Endothelial cell of umbilical vein (primary cell): ENCODE measurements around the gene HMGXB3. TPM values are rescaled to one million over a fixed set of nuclear protein-coding genes. Genes with fewer than 3 reads are reported as not detected.

Source experiments
- BruUV-seq: library from RNA; stranded (reverse); fragments of 400-500 nt; replicated peaks from 2 replicates; lab custom pipeline; 2021; lab: Mats Ljungman, UMichigan
- CTCF ChIA-PET: fragments of 300-600, 350-600 bp; sonication (Branson Sonifier 250); formaldehyde crosslinking; loops from one replicate; lab custom pipeline; 2021; ENCODE audit warnings: antibody characterized with exemption, inconsistent platforms; lab: Charles Lee
- POLR2A ChIA-PET: fragments of 300-600, 350-600 bp; sonication (Branson Sonifier 250); formaldehyde crosslinking; loops from one replicate; lab custom pipeline; 2021; ENCODE audit warnings: antibody characterized with exemption, inconsistent platforms; lab: Charles Lee
- DNase-seq: peaks from one replicate; pipeline ENCODE4 v3.0.0-alpha.2; 2011; ENCODE audit warnings: low read depth, low spot score
- FAIRE-seq: peaks from 2 replicates; lab custom pipeline; 2011; peaks lifted over from hg19 to GRCh38; lab: Jason Lieb, UNC
- H2AFZ ChIP-seq: 2 replicates; pipeline ENCODE4 v1.6.0; 2012; ENCODE audit warnings: low read depth, low read length, control low read depth, inconsistent platforms
- H3K27ac ChIP-seq: 2 replicates; pipeline ENCODE4 v1.5.1; 2011; ENCODE audit warnings: low read depth, mild to moderate bottlenecking, control low read depth, low read length, moderate library complexity; ENCODE audit not compliant: insufficient read depth
- H3K27me3 ChIP-seq, 2 experiments: 2 replicates each; pipeline versions ENCODE4 v1.6.0 to v1.6.1; 2011; ENCODE audit warnings: low read length in 2 of 2, mixed read lengths in 1 of 2; ENCODE audit not compliant: control insufficient read depth in 2 of 2, insufficient read depth in 2 of 2
- H3K36me3 ChIP-seq, 2 experiments: 2 replicates in 1 of 2; 3 replicates in 1 of 2; pipeline ENCODE4 v1.5.1; 2011; ENCODE audit warnings: low read length in 2 of 2, mild to moderate bottlenecking in 1 of 2, moderate library complexity in 1 of 2; ENCODE audit not compliant: control insufficient read depth in 2 of 2, insufficient read depth in 2 of 2; ENCODE audit errors: extremely low read depth in 1 of 2
- H3K4me1 ChIP-seq: 3 replicates; pipeline ENCODE4 v1.5.1; 2011; ENCODE audit warnings: mild to moderate bottlenecking, low read length; ENCODE audit not compliant: control insufficient read depth, insufficient read depth; ENCODE audit errors: extremely low read depth
- H3K4me2 ChIP-seq: 2 replicates; pipeline ENCODE4 v1.6.1; 2011; ENCODE audit warnings: low read length, control low read depth, mixed read lengths; ENCODE audit not compliant: insufficient read depth
- H3K4me3 ChIP-seq, 3 experiments: fragments of 200-600 bp in 1 of 3; sonication (generic), shearing (Covaris generic) in 1 of 3; replicated peaks in 1 of 3; 2 replicates each; pipeline ENCODE4 v1.5.1; 2011 to 2016; ENCODE audit warnings: control low read depth in 3 of 3, low read length in 3 of 3, mild to moderate bottlenecking in 2 of 3, inconsistent platforms in 1 of 3, low read depth in 1 of 3, moderate library complexity in 1 of 3; ENCODE audit not compliant: insufficient read depth in 1 of 3
- H3K79me2 ChIP-seq: 2 replicates; pipeline ENCODE4 v1.6.0; 2012; ENCODE audit warnings: low read length, inconsistent platforms; ENCODE audit not compliant: control insufficient read depth, insufficient read depth
- H3K9ac ChIP-seq: replicated peaks from 2 replicates; pipeline ENCODE3; 2011; ENCODE audit warnings: low read length, control low read depth; ENCODE audit not compliant: insufficient read depth; ENCODE audit errors: extremely low read depth
- H3K9me1 ChIP-seq: replicated peaks from 3 replicates; pipeline ENCODE4 v1.6.0; 2011; ENCODE audit warnings: mild to moderate bottlenecking, low read length; ENCODE audit not compliant: control insufficient read depth, insufficient read depth; ENCODE audit errors: extremely low read depth
- H3K9me3 ChIP-seq: replicated peaks from 2 replicates; pipeline ENCODE4 v1.5.1; 2012; ENCODE audit warnings: low read length, inconsistent platforms; ENCODE audit not compliant: control insufficient read depth, insufficient read depth
- H4K20me1 ChIP-seq: replicated peaks from 2 replicates; pipeline ENCODE3; 2011; ENCODE audit warnings: mild to moderate bottlenecking, low read length; ENCODE audit not compliant: control insufficient read depth, insufficient read depth; ENCODE audit errors: extremely low read depth
- CTCF ChIP-seq, 2 donors: IDR thresholded peaks; 1 replicate in 1 of 2; 2 replicates in 1 of 2; pipeline ENCODE4 v1.5.1; 2011; ENCODE audit warnings: low read length in 2 of 2, mild to moderate bottlenecking in 2 of 2, moderate library complexity in 2 of 2, control low read depth in 1 of 2, inconsistent platforms in 1 of 2, low read depth in 1 of 2; ENCODE audit not compliant: insufficient read depth in 1 of 2; ENCODE audit errors: extremely low read depth in 1 of 2
- EZH2 ChIP-seq: IDR thresholded peaks from 2 replicates; pipeline ENCODE4 v1.6.1; 2012; ENCODE audit warnings: borderline replicate concordance, low read depth, mild to moderate bottlenecking, moderate library complexity, low read length, inconsistent platforms; ENCODE audit not compliant: severe bottlenecking
- FOS ChIP-seq: IDR thresholded peaks from 2 replicates; pipeline ENCODE4 v1.6.1; 2011; ENCODE audit warnings: mild to moderate bottlenecking, low read length, moderate library complexity, borderline replicate concordance; ENCODE audit not compliant: insufficient read depth
- GATA2 ChIP-seq: IDR thresholded peaks from 2 replicates; pipeline ENCODE4 v1.7.0; 2011; ENCODE audit warnings: low read depth, mild to moderate bottlenecking, moderate library complexity, mixed read lengths, low read length; ENCODE audit not compliant: insufficient read length, insufficient read depth
- JUN ChIP-seq: IDR thresholded peaks from 2 replicates; pipeline ENCODE4 v1.6.1; 2011; ENCODE audit warnings: borderline replicate concordance, low read depth; ENCODE audit not compliant: insufficient read length, insufficient read depth
- MAX ChIP-seq: IDR thresholded peaks from 2 replicates; pipeline ENCODE4 v1.6.1; 2011; ENCODE audit not compliant: insufficient read depth, insufficient read length
- MYC ChIP-seq: IDR thresholded peaks from one replicate; pipeline ENCODE4 v1.6.1; 2011; ENCODE audit warnings: mild to moderate bottlenecking, low read depth, low read length
- POLR2A ChIP-seq: IDR thresholded peaks from 2 replicates; pipeline ENCODE4 v1.6.1; 2012; ENCODE audit warnings: low read depth, mild to moderate bottlenecking, control low read depth, low read length
- POLR2AphosphoS5 ChIP-seq: IDR thresholded peaks from 2 replicates; pipeline ENCODE4 v1.6.1; 2012; ENCODE audit warnings: low read depth, mild to moderate bottlenecking, control low read depth, low read length, moderate library complexity; ENCODE audit not compliant: insufficient read depth
- dilution Hi-C: fragments of 300-500 bp; cut with MboI; formaldehyde crosslinking; loops from one replicate; pipeline ENCODE4 v1.15.0; 2019; ENCODE audit warnings: low sequenced_read_pairs; ENCODE audit not compliant: extremely low pct_ligation_motif_present
- intact Hi-C: fragments of 100-400 bp; cut with micrococcal nuclease; formaldehyde crosslinking; loops from one replicate; pipeline ENCODE4 v1.10.0; 2022
- polyA plus RNA-seq, 4 experiments: library from polyadenylated mRNA; depleted of rRNA in 3 of 4; stranded (reverse) in 3 of 4; unstranded in 1 of 4; fragments of >200 nt; gene quantifications; 2 replicates each; pipeline versions ENCODE4 v1.2.1 to v1.2.3, GENCODE V29; 2011 to 2012; ENCODE audit warnings: missing spikeins in 1 of 4
- total RNA-seq: library from RNA; stranded (reverse); gene quantifications from 2 replicates; pipeline ENCODE4 v1.2.3, GENCODE V29; 2021

The HMGXB3 gene
- total and polyA plus RNA-seq, 2 donors (not counting 3 experiments of a cell fraction or from before 2014, with no cell fraction given) = 34.8 to 52.6 TPM

- CTCF ChIA-PET = interaction anchor here (1.3 to 2.8 kb wide), 4 partner anchors 10 to 44 kb away, joined by 7 to 10 read pairs (median 9); no protein-coding TSS in a partner anchor
- TF ChIP-seq CTCF (IDR thresholded peaks at IDR 0.05; ENCODE audit: extremely low read depth in 1 of 2, insufficient read depth in 1 of 2, low read depth in 1 of 2, low read length in 2 of 2) (no peak), MAX (no peak), MYC (no peak), POLR2A (no peak), EZH2 (no peak), POLR2AphosphoS5 (no peak), JUN (no peak), FOS (no peak), GATA2 (no peak)
- H3K36me3 ChIP-seq = peaks cover 27 to 42% of the 10 kb centered on the region in 2 experiments
- no peak for FAIRE-seq
- DNase-seq = no peak
- H3K9me1 ChIP-seq = no peaks in the 10 kb centered on the region
- no peaks in the 10 kb centered on the region for H4K20me1 ChIP-seq
- no peak overlapping the region for H3K9ac ChIP-seq
- intact Hi-C loops (no loop called here), dilution Hi-C loops (no loop called here)
- no peak overlapping the region for H3K4me3 ChIP-seq
- H3K27me3 ChIP-seq = no peaks in the 10 kb centered on the region
- no peak overlapping the region for H3K4me2 ChIP-seq
- H2AFZ ChIP-seq = no peak overlapping the region
- H3K79me2 ChIP-seq = no peaks in the 10 kb centered on the region
- no peak overlapping the region for H3K27ac ChIP-seq
- POLR2A ChIA-PET = no interaction called here
- no peaks in the 10 kb centered on the region for H3K9me3 ChIP-seq
- H3K4me1 ChIP-seq = no peaks in the 10 kb centered on the region
- no TSS peak for BruUV-seq
These were observed 34.1 kb downstream of the HMGXB3 start for GRCh38 chr5:150034662-150035061.
